GM18873 (cell line): Measurements from ENCODE around the gene C11orf24.

Experiments used
- ATAC-seq: cut with Tn5 transposase; IDR thresholded peaks from one replicate; pipeline ENCODE4 v1.9.1; 2021; ENCODE audit warnings: mild to moderate bottlenecking, moderate library complexity, moderate number of reproducible peaks; ENCODE audit not compliant: unreplicated experiment, low FRiP score

C11orf24 gene

GRCh38 chr11:68212421-68213134 is 59.2 kb downstream of the C11orf24 start:
- no peak for ATAC-seq

- ATAC-seq, result no peak
Observed at GRCh38 chr11:68211546-68211945, 60.2 kb downstream of the C11orf24 start.
